ENCODE results near the gene TIGD7. TPM values are rescaled to one million over a fixed set of nuclear protein-coding genes. Genes with fewer than 3 reads are reported as not detected.

Gene TIGD7
- polyA plus RNA-seq, 1 donor: 10.7 TPM

Other genes with a start within 250 kb of the TIGD7 start
- 174 TPM for gene IL32, start 239.8 kb downstream of the TIGD7 start, polyA plus RNA-seq
- 0.66 TPM for gene ZSCAN10, start 206.1 kb downstream of the TIGD7 start, polyA plus RNA-seq
- 12.8 TPM for gene ZNF205, start 192.8 kb downstream of the TIGD7 start, polyA plus RNA-seq
- 11.6 TPM for gene ZNF213, start 170.4 kb downstream of the TIGD7 start, polyA plus RNA-seq
- not detected for gene OR1F1, start 117.2 kb downstream of the TIGD7 start, polyA plus RNA-seq
- gene ZNF200, start 70.3 kb downstream of the TIGD7 start, polyA plus RNA-seq: 10.8 TPM
- gene MEFV, start 48.8 kb downstream of the TIGD7 start, polyA plus RNA-seq: 0.45 TPM
- 42.8 TPM for gene ZNF263, start 21.9 kb downstream of the TIGD7 start, polyA plus RNA-seq
- 40.6 TPM for gene ZNF75A, start 67 bp upstream of the TIGD7 start, polyA plus RNA-seq
- 0.31 TPM for gene OR2C1, start 50.5 kb upstream of the TIGD7 start, polyA plus RNA-seq
- gene ZSCAN32, start 95.6 kb upstream of the TIGD7 start, polyA plus RNA-seq: 15.9 TPM
- 11.4 TPM for gene ZNF174, start 95.8 kb upstream of the TIGD7 start, polyA plus RNA-seq
- gene ZNF597, start 138.1 kb upstream of the TIGD7 start, polyA plus RNA-seq: 4.2 TPM
- gene NAA60, start 138.2 kb upstream of the TIGD7 start, polyA plus RNA-seq: 59.3 TPM
- gene C16orf90, start 190.1 kb upstream of the TIGD7 start, polyA plus RNA-seq: not detected
- gene CLUAP1, start 195.6 kb upstream of the TIGD7 start, polyA plus RNA-seq: 24.1 TPM

Measured in large intestine (tissue), 1 donor.